HCT116 (cell line): ENCODE measurements around the gene RPL22L1. TPM values are rescaled to one million over a fixed set of nuclear protein-coding genes. Genes with fewer than 3 reads are reported as not detected.

Experiments used
- ATAC-seq: fragments of 200-7000 bp; cut with Tn5 transposase; 2 replicates; pipeline ENCODE4 v1.9.1; 2020; ENCODE audit warnings: mild to moderate bottlenecking, moderate library complexity
- BruUV-seq: library from RNA; stranded (reverse); fragments of 400-500 nt; replicated peaks from 2 replicates; lab custom pipeline; 2021; lab: Mats Ljungman, UMichigan
- CTCF ChIA-PET: fragments of 300-600 bp; sonication (Branson Sonifier 250); formaldehyde crosslinking; loops from one replicate; lab custom pipeline; 2021; ENCODE audit warnings: antibody characterized with exemption; lab: Charles Lee
- POLR2A ChIA-PET: fragments of 300-600, 350-600 bp; sonication (Branson Sonifier 250); formaldehyde crosslinking; loops from one replicate; lab custom pipeline; 2021; ENCODE audit warnings: antibody characterized with exemption; lab: Charles Lee
- RAD21 ChIA-PET, 2 experiments: fragments of 300-600 bp; sonication (Branson Sonifier 250); formaldehyde crosslinking; loops; one replicate each; lab custom pipeline; 2023; ENCODE audit warnings: low total read pairs in 2 of 2; ENCODE audit not compliant: uncharacterized antibody in 2 of 2, unreplicated experiment in 2 of 2, low non-redundant PET in 1 of 2; lab: Charles Lee
- DNase-seq: peaks from one replicate; pipeline ENCODE4 v3.0.0-alpha.2; 2010; ENCODE audit warnings: low read depth, low spot score
- H2AFZ ChIP-seq: fragments of 200-600 bp; shearing (Covaris generic), sonication (generic); 2 replicates; pipeline ENCODE4 v1.6.1; 2017; ENCODE audit warnings: low read depth, mixed run types, mixed read lengths, antibody characterized with exemption, low read length; ENCODE audit not compliant: poor library complexity, severe bottlenecking
- H3K27ac ChIP-seq: 2 replicates; pipeline ENCODE4 v1.5.1; 2012; ENCODE audit warnings: low read depth, low read length
- H3K27me3 ChIP-seq: fragments of 200-600 bp; sonication (generic); 2 replicates; pipeline ENCODE4 v1.6.1; 2016; ENCODE audit warnings: mixed run types, low read length, mixed read lengths; ENCODE audit not compliant: insufficient read depth
- H3K36me3 ChIP-seq, 2 experiments: fragments of 200-500 bp in 1 of 2; fragments of 200-600 bp in 1 of 2; sonication (Bioruptor generic) in 1 of 2; sonication (generic) in 1 of 2; 2 replicates each; pipeline versions ENCODE4 v1.5.1 to v1.6.1; 2014 to 2016; ENCODE audit warnings: low read length in 2 of 2, inconsistent platforms in 1 of 2, mixed read lengths in 1 of 2, mixed run types in 1 of 2; ENCODE audit not compliant: insufficient read depth in 2 of 2, control insufficient read depth in 1 of 2
- H3K4me1 ChIP-seq, 2 experiments: fragments of 200-600 bp in 1 of 2; sonication (generic) in 1 of 2; 2 replicates each; pipeline versions ENCODE4 v1.5.1 to v1.6.1; 2012 to 2017; ENCODE audit warnings: low read length in 2 of 2, inconsistent platforms in 1 of 2, mild to moderate bottlenecking in 1 of 2, mixed read lengths in 1 of 2, mixed run types in 1 of 2, moderate library complexity in 1 of 2; ENCODE audit not compliant: insufficient read depth in 2 of 2, control insufficient read depth in 1 of 2
- H3K4me2 ChIP-seq: fragments of 200-600 bp; sonication (generic); 2 replicates; pipeline ENCODE4 v1.6.1; 2017; ENCODE audit warnings: mixed run types, low read length, mixed read lengths
- H3K4me3 ChIP-seq, 2 experiments: fragments of 200-600 bp in 1 of 2; sonication (generic) in 1 of 2; replicated peaks in 1 of 2; 2 replicates each; pipeline ENCODE4 v1.5.1; 2011 to 2016; ENCODE audit warnings: low read length in 2 of 2, control low read depth in 1 of 2, low read depth in 1 of 2, mild to moderate bottlenecking in 1 of 2, mixed read lengths in 1 of 2, mixed run types in 1 of 2
- H3K79me2 ChIP-seq: fragments of 200-600 bp; sonication (generic); 2 replicates; pipeline ENCODE4 v1.6.1; 2017; ENCODE audit warnings: mild to moderate bottlenecking, mixed run types, low read length, moderate library complexity, mixed read lengths; ENCODE audit not compliant: insufficient read depth
- H3K9ac ChIP-seq: fragments of 200-600 bp; sonication (generic); 2 replicates; pipeline ENCODE4 v1.6.1; 2016; ENCODE audit warnings: low read length, mixed read lengths
- H3K9me2 ChIP-seq: fragments of 200-600 bp; sonication (generic), shearing (Covaris generic); 2 replicates; pipeline ENCODE4 v1.6.1; 2017; ENCODE audit warnings: mixed run types, mild to moderate bottlenecking, moderate library complexity; ENCODE audit not compliant: insufficient read depth
- H3K9me3 ChIP-seq, 2 experiments: fragments of 200-500 bp in 1 of 2; fragments of 200-600 bp in 1 of 2; sonication (Bioruptor generic) in 1 of 2; sonication (generic) in 1 of 2; 2 replicates each; pipeline ENCODE4 v1.6.1; 2014 to 2017; ENCODE audit warnings: low read length in 2 of 2, mixed read lengths in 2 of 2, inconsistent platforms in 1 of 2, low read depth in 1 of 2, mild to moderate bottlenecking in 1 of 2, mixed run types in 1 of 2, moderate library complexity in 1 of 2; ENCODE audit not compliant: control insufficient read depth in 1 of 2, insufficient read depth in 1 of 2
- H4K20me1 ChIP-seq: fragments of 200-600 bp; sonication (generic), shearing (Covaris generic); 2 replicates; pipeline ENCODE4 v1.6.1; 2017; ENCODE audit warnings: mixed run types, mild to moderate bottlenecking, moderate library complexity; ENCODE audit not compliant: insufficient read depth
- CBX3 ChIP-seq: IDR thresholded peaks from 2 replicates; pipeline ENCODE4 v1.6.1; 2012; ENCODE audit warnings: low read depth
- CEBPB ChIP-seq: IDR thresholded peaks from 2 replicates; pipeline ENCODE4 v1.6.1; 2012; ENCODE audit warnings: low read depth
- EGR1 ChIP-seq: IDR thresholded peaks from 2 replicates; pipeline ENCODE4 v1.6.1; 2012; ENCODE audit warnings: low read depth
- ELF1 ChIP-seq: IDR thresholded peaks from 2 replicates; pipeline ENCODE4 v1.6.1; 2012; ENCODE audit warnings: low read depth, borderline replicate concordance
- EZH2phosphoT487 ChIP-seq: fragments of 200-600 bp; IDR thresholded peaks from 2 replicates; pipeline ENCODE4 v1.6.1; 2018; ENCODE audit warnings: antibody characterized with exemption, borderline replicate concordance
- FOSL1 ChIP-seq: IDR thresholded peaks from 2 replicates; pipeline ENCODE4 v1.6.1; 2012; ENCODE audit warnings: low read depth
- JUND ChIP-seq: IDR thresholded peaks from 2 replicates; pipeline ENCODE4 v1.6.1; 2012
- POLR2A ChIP-seq: IDR thresholded peaks from 2 replicates; pipeline ENCODE4 v1.7.0; 2011; ENCODE audit warnings: borderline replicate concordance; ENCODE audit not compliant: insufficient read depth, insufficient read length; ENCODE audit errors: extremely low read depth
- POLR2AphosphoS5 ChIP-seq: IDR thresholded peaks from 2 replicates; pipeline ENCODE4 v1.6.1; 2011; ENCODE audit warnings: mild to moderate bottlenecking, low read depth, low read length, moderate library complexity
- RAD21 ChIP-seq: IDR thresholded peaks from 2 replicates; pipeline ENCODE4 v1.6.1; 2012; ENCODE audit warnings: low read depth, mild to moderate bottlenecking
- SIN3A ChIP-seq: IDR thresholded peaks from 2 replicates; pipeline ENCODE4 v1.6.1; 2012; ENCODE audit warnings: low read depth
- SP1 ChIP-seq: IDR thresholded peaks from 2 replicates; pipeline ENCODE4 v1.6.1; 2012; ENCODE audit warnings: low read depth
- SRF ChIP-seq: IDR thresholded peaks from 2 replicates; pipeline ENCODE4 v1.6.1; 2012; ENCODE audit warnings: low read depth
- TCF7L2 ChIP-seq: IDR thresholded peaks from 2 replicates; pipeline ENCODE4 v1.7.0; 2011; ENCODE audit warnings: borderline replicate concordance, inconsistent platforms; ENCODE audit not compliant: insufficient read depth, insufficient read length; ENCODE audit errors: extremely low read depth
- YY1 ChIP-seq: IDR thresholded peaks from 2 replicates; pipeline ENCODE4 v1.6.1; 2011; ENCODE audit warnings: low read length, low read depth, moderate library complexity, mild to moderate bottlenecking; ENCODE audit not compliant: insufficient replicate concordance; ENCODE audit errors: extremely low read depth
- intact Hi-C: fragments of 100-400 bp; cut with micrococcal nuclease; formaldehyde crosslinking; loops from 2 replicates; pipeline ENCODE4 v1.10.0; 2022
- total RNA-seq: library from RNA; stranded (reverse); gene quantifications from one replicate; pipeline ENCODE4 v1.2.1, GENCODE V29; 2021; ENCODE audit not compliant: unreplicated experiment
- TF ChIP-seq, protein P1 (sequence below): IDR thresholded peaks from 2 replicates; pipeline ENCODE4 v1.6.1; 2012; ENCODE audit warnings: low read depth
- TF ChIP-seq, protein P2 (sequence below): IDR thresholded peaks from 2 replicates; pipeline ENCODE4 v1.6.1; 2011; ENCODE audit warnings: mild to moderate bottlenecking, low read length, moderate library complexity; ENCODE audit not compliant: insufficient replicate concordance; ENCODE audit errors: extremely low read depth
- TF ChIP-seq, protein P3 (sequence below): IDR thresholded peaks from 2 replicates; pipeline ENCODE4 v1.6.1; 2012
- TF ChIP-seq, protein P4 (sequence below), 3 experiments: fragments of 200-600 bp in 1 of 3; sonication (generic) in 1 of 3; IDR thresholded peaks in 2 of 3; conservative IDR thresholded peaks in 1 of 3; 2 replicates each; pipeline ENCODE4 v1.5.1; 2012 to 2017; ENCODE audit warnings: low read depth in 2 of 3, low read length in 2 of 3, antibody characterized with exemption in 1 of 3, borderline replicate concordance in 1 of 3, control low read depth in 1 of 3, mild to moderate bottlenecking in 1 of 3, mixed read lengths in 1 of 3, mixed run types in 1 of 3, moderate library complexity in 1 of 3; ENCODE audit not compliant: insufficient read depth in 1 of 3
- TF ChIP-seq, protein P5 (sequence below): IDR thresholded peaks from 2 replicates; pipeline ENCODE4 v1.6.1; 2012

The RPL22L1 gene
- total RNA-seq, 1 experiment from 2014 or later = 492 TPM

DNA sequence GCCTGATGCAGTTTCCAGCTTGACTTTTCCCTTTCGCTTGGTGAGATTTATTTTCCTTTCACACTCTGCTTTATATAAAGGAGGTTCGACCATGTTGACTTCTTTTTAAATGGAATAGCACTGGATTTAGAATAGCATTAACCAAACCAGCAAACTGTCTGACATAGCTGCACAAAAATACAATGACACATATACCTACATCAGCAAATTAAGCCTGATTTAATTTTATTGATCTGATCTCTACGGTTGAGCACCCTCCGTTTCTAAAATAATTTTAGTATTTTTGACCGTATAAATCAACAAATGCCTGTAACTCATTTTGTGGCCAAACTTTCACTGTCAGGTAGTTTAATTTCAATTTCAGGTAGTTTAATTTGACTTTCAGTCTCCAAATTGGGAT is 44.2 kb upstream of the RPL22L1 start:
- Histone ChIP-seq H2AFZ (no peak overlapping the region), H3K9me2 (no peaks in the 10 kb centered on the region), H3K9me3 (no peaks in the 10 kb centered on the region; a peak in 2 of 4 replicates), H3K4me2 (no peak overlapping the region), H3K79me2 (no peaks in the 10 kb centered on the region), H3K27me3 (no peaks in the 10 kb centered on the region), H4K20me1 (no peaks in the 10 kb centered on the region), H3K27ac (no peak overlapping the region), H3K4me3 (no peak overlapping the region), H3K9ac (no peak overlapping the region), H3K36me3 (no peaks in the 10 kb centered on the region), H3K4me1 (peaks cover 0 to 2% of the 10 kb centered on the region in 2 experiments; a peak in 1 of 4 replicates)
- ATAC-seq (no peak), DNase-seq (no peak)
- no TSS peak for BruUV-seq
- TF ChIP-seq SRF = no peak
- TF ChIP-seq EZH2phosphoT487 = no peak
- TF ChIP-seq JUND = no peak
- TF ChIP-seq EGR1 = no peak
- no peak for TF ChIP-seq RAD21
- TF ChIP-seq ELF1 = no peak
- no peak for TF ChIP-seq SIN3A
- no peak for TF ChIP-seq CEBPB
- TF ChIP-seq, protein P1, sequence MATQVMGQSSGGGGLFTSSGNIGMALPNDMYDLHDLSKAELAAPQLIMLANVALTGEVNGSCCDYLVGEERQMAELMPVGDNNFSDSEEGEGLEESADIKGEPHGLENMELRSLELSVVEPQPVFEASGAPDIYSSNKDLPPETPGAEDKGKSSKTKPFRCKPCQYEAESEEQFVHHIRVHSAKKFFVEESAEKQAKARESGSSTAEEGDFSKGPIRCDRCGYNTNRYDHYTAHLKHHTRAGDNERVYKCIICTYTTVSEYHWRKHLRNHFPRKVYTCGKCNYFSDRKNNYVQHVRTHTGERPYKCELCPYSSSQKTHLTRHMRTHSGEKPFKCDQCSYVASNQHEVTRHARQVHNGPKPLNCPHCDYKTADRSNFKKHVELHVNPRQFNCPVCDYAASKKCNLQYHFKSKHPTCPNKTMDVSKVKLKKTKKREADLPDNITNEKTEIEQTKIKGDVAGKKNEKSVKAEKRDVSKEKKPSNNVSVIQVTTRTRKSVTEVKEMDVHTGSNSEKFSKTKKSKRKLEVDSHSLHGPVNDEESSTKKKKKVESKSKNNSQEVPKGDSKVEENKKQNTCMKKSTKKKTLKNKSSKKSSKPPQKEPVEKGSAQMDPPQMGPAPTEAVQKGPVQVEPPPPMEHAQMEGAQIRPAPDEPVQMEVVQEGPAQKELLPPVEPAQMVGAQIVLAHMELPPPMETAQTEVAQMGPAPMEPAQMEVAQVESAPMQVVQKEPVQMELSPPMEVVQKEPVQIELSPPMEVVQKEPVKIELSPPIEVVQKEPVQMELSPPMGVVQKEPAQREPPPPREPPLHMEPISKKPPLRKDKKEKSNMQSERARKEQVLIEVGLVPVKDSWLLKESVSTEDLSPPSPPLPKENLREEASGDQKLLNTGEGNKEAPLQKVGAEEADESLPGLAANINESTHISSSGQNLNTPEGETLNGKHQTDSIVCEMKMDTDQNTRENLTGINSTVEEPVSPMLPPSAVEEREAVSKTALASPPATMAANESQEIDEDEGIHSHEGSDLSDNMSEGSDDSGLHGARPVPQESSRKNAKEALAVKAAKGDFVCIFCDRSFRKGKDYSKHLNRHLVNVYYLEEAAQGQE = no peak
- no peak for TF ChIP-seq POLR2A
- TF ChIP-seq CBX3 = no peak
- TF ChIP-seq TCF7L2 = no peak
- no peak for TF ChIP-seq SP1
- TF ChIP-seq FOSL1 = no peak
- TF ChIP-seq, protein P2, sequence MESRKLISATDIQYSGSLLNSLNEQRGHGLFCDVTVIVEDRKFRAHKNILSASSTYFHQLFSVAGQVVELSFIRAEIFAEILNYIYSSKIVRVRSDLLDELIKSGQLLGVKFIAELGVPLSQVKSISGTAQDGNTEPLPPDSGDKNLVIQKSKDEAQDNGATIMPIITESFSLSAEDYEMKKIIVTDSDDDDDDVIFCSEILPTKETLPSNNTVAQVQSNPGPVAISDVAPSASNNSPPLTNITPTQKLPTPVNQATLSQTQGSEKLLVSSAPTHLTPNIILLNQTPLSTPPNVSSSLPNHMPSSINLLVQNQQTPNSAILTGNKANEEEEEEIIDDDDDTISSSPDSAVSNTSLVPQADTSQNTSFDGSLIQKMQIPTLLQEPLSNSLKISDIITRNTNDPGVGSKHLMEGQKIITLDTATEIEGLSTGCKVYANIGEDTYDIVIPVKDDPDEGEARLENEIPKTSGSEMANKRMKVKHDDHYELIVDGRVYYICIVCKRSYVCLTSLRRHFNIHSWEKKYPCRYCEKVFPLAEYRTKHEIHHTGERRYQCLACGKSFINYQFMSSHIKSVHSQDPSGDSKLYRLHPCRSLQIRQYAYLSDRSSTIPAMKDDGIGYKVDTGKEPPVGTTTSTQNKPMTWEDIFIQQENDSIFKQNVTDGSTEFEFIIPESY = no peak
- no peak for TF ChIP-seq POLR2AphosphoS5
- TF ChIP-seq, protein P3, sequence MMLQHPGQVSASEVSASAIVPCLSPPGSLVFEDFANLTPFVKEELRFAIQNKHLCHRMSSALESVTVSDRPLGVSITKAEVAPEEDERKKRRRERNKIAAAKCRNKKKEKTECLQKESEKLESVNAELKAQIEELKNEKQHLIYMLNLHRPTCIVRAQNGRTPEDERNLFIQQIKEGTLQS = no peak
- TF ChIP-seq YY1 = no peak
- TF ChIP-seq, protein P4, sequence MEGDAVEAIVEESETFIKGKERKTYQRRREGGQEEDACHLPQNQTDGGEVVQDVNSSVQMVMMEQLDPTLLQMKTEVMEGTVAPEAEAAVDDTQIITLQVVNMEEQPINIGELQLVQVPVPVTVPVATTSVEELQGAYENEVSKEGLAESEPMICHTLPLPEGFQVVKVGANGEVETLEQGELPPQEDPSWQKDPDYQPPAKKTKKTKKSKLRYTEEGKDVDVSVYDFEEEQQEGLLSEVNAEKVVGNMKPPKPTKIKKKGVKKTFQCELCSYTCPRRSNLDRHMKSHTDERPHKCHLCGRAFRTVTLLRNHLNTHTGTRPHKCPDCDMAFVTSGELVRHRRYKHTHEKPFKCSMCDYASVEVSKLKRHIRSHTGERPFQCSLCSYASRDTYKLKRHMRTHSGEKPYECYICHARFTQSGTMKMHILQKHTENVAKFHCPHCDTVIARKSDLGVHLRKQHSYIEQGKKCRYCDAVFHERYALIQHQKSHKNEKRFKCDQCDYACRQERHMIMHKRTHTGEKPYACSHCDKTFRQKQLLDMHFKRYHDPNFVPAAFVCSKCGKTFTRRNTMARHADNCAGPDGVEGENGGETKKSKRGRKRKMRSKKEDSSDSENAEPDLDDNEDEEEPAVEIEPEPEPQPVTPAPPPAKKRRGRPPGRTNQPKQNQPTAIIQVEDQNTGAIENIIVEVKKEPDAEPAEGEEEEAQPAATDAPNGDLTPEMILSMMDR (IDR thresholded peaks at IDR 0.05 in 2 of 3, conservative IDR thresholded peaks at IDR 0.05 in 1 of 3; ENCODE audit: borderline replicate concordance in 1 of 3, insufficient read depth in 1 of 3, low read depth in 2 of 3, low read length in 2 of 3) = no peak
- TF ChIP-seq, protein P5, sequence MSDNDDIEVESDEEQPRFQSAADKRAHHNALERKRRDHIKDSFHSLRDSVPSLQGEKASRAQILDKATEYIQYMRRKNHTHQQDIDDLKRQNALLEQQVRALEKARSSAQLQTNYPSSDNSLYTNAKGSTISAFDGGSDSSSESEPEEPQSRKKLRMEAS = no peak
- CTCF ChIA-PET = no interaction called here
- intact Hi-C loops = no loop called here
- RAD21 ChIA-PET = no interaction called here
- POLR2A ChIA-PET = interaction anchor here (1.2 kb wide), 1 partner anchor 44 kb away, joined by 3 read pairs; the partner anchor contains the start of gene RPL22L1
